ENCODE data around the gene SOX5. TPM values are rescaled to one million over a fixed set of nuclear protein-coding genes. Genes with fewer than 3 reads are reported as not detected.

SOX5 gene
- total RNA-seq, 1 experiment from 2014 or later: 0.52 TPM

- POLR2A ChIA-PET: no interaction called here
- RAD21 ChIA-PET (ENCODE audit: low non-redundant PET in 1 of 2, low total read pairs in 2 of 2, uncharacterized antibody in 2 of 2, unreplicated experiment in 2 of 2): no interaction called here
- Histone ChIP-seq H4K20me1 (ENCODE audit: insufficient read depth) (no peaks in the 10 kb centered on the region), H3K9me2 (ENCODE audit: insufficient read depth) (no peaks in the 10 kb centered on the region), H3K36me3 (ENCODE audit: control insufficient read depth in 1 of 2, insufficient read depth in 2 of 2, low read length in 2 of 2) (no peaks in the 10 kb centered on the region), H3K4me3 (replicated peaks in 1 of 2; ENCODE audit: low read depth in 1 of 2, low read length in 2 of 2) (no peak overlapping the region), H3K4me1 (ENCODE audit: control insufficient read depth in 1 of 2, insufficient read depth in 2 of 2, low read length in 2 of 2) (no peaks in the 10 kb centered on the region), H3K27me3 (ENCODE audit: insufficient read depth, low read length) (no peaks in the 10 kb centered on the region), H3K9ac (ENCODE audit: low read length) (no peak overlapping the region), H3K9me3 (ENCODE audit: control insufficient read depth in 1 of 2, insufficient read depth in 1 of 2, low read depth in 1 of 2, low read length in 2 of 2) (peaks cover 3 to 21% of the 10 kb centered on the region in 2 experiments; a peak in 2 of 4 replicates), H2AFZ (ENCODE audit: low read depth, low read length, poor library complexity, severe bottlenecking) (no peak overlapping the region), H3K27ac (ENCODE audit: low read depth, low read length) (no peak overlapping the region), H3K4me2 (ENCODE audit: low read length) (no peak overlapping the region), H3K79me2 (ENCODE audit: insufficient read depth, low read length) (no peaks in the 10 kb centered on the region)
- CTCF ChIA-PET: no interaction called here
- no peak for DNase-seq (ENCODE audit: low read depth, low spot score)
- BruUV-seq (replicated peaks): no TSS peak
- no peak for TF ChIP-seq ELF1 (IDR thresholded peaks at IDR 0.05; ENCODE audit: borderline replicate concordance, low read depth)
- no peak for TF ChIP-seq POLR2AphosphoS5 (IDR thresholded peaks at IDR 0.05; ENCODE audit: low read depth, low read length)
- no peak for TF ChIP-seq ZFX (IDR thresholded peaks at IDR 0.05)
- no peak for TF ChIP-seq JUND (IDR thresholded peaks at IDR 0.05)
- no peak for TF ChIP-seq RAD21 (IDR thresholded peaks at IDR 0.05; ENCODE audit: low read depth)
- no peak for TF ChIP-seq CEBPB (IDR thresholded peaks at IDR 0.05; ENCODE audit: low read depth)
- no peak for TF ChIP-seq CBX3 (IDR thresholded peaks at IDR 0.05; ENCODE audit: low read depth)
- no peak for TF ChIP-seq TCF7L2 (IDR thresholded peaks at IDR 0.05; ENCODE audit: borderline replicate concordance, extremely low read depth, insufficient read depth, insufficient read length)
- no peak for TF ChIP-seq YY1 (IDR thresholded peaks at IDR 0.05; ENCODE audit: extremely low read depth, insufficient replicate concordance, low read depth, low read length)
- no peak for TF ChIP-seq CTCF (IDR thresholded peaks at IDR 0.05 in 2 of 3, conservative IDR thresholded peaks at IDR 0.05 in 1 of 3; ENCODE audit: borderline replicate concordance in 1 of 3, insufficient read depth in 1 of 3, low read depth in 2 of 3, low read length in 2 of 3)
- TF ChIP-seq, protein P1, sequence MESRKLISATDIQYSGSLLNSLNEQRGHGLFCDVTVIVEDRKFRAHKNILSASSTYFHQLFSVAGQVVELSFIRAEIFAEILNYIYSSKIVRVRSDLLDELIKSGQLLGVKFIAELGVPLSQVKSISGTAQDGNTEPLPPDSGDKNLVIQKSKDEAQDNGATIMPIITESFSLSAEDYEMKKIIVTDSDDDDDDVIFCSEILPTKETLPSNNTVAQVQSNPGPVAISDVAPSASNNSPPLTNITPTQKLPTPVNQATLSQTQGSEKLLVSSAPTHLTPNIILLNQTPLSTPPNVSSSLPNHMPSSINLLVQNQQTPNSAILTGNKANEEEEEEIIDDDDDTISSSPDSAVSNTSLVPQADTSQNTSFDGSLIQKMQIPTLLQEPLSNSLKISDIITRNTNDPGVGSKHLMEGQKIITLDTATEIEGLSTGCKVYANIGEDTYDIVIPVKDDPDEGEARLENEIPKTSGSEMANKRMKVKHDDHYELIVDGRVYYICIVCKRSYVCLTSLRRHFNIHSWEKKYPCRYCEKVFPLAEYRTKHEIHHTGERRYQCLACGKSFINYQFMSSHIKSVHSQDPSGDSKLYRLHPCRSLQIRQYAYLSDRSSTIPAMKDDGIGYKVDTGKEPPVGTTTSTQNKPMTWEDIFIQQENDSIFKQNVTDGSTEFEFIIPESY (IDR thresholded peaks at IDR 0.05; ENCODE audit: extremely low read depth, insufficient replicate concordance, low read length): no peak
- TF ChIP-seq EZH2phosphoT487 (IDR thresholded peaks at IDR 0.05; ENCODE audit: borderline replicate concordance): no peak
- intact Hi-C loops (cut with micrococcal nuclease): no loop called here
- ATAC-seq: no peak
Measured at GRCh38 chr12:23657598-23657997, 291.9 kb downstream of the SOX5 start.
